GOT3 (cell line): ENCODE data around the gene SPINK5.

ENCODE experiments used
- DNase-seq: peaks from one replicate; lab custom pipeline; 2025; ENCODE audit warnings: mixed read lengths; lab: John Stamatoyannopoulos, UW

SPINK5 gene

DNA sequence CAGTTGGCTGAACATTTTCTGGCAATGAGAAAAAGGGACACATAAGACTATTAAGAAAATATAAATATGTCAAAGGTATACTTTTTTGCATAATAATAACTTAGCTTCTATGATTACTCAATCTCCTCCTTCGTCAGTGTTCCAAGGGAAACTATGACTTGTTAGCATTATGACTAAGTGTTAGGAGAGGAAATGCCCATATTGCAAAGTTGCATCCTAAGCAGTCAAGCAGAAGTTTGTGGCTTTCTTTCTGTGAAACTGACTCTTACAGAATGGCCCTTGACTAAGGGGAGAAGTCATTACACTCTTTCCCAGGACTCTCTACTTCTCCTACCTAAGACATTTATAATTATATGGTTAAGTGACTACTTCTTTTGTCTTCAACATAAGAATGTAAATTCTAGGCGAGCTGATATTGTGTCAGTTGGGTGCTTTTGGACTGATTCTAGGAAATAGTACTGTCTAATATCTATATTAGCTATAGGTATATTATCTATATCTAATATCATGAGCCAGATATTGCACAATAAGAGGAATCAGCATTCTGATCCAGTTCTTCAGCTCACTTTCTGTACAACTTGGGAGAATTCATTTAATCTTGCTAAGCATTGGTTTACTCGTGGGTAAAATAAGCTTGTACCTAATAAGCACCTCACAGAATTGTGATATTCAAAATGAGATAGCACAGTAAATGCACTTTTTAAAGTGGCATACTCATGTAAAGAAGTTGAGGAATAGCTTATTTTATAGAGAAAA is 122.6 kb downstream of the SPINK5 start:
- DNase-seq: no peak
